ENCODE results near the gene RAPGEF4. TPM values are rescaled to one million over a fixed set of nuclear protein-coding genes. Genes with fewer than 3 reads are reported as not detected.
"Not testable (repeated sequence)": the region's sequence is repeated elsewhere in the genome, so short reads cannot be mapped to it uniquely, and the experiment has no call there.

RAPGEF4 gene
- total RNA-seq, 6 experiments from 2014 or later: 9.5 to 18.4 (median 14.7) TPM

- ATAC-seq (no peak), DNase-seq (no peak)
- intact Hi-C loops (cut with DNase I): no loop called here
- 76% methylated on average over 3 of the region's 3 CpGs for WGBS (ENCODE audit: insufficient coverage, low coverage, low lambda C conversion rate, missing lambda C conversion rate)
- no peaks in the 10 kb centered on the region for H3K27me3 ChIP-seq
- no peak overlapping the region for H3K4me3 ChIP-seq
- no peaks in the 10 kb centered on the region for H3K36me3 ChIP-seq
- no peaks in the 10 kb centered on the region for H3K9me3 ChIP-seq
- H3K27ac ChIP-seq: no peak overlapping the region
- TF ChIP-seq CTCF (IDR thresholded peaks at IDR 0.05) (no peak), POLR2A (IDR thresholded peaks at IDR 0.05) (no peak)
- peaks cover 0 to 39% (median 2%) of the 10 kb centered on the region in 4 donors for H3K4me1 ChIP-seq
These were observed 357.3 kb downstream of the RAPGEF4 start for GRCh38 chr2:173092844-173093402.

- H3K9me3 ChIP-seq; DNase-seq; H3K27ac ChIP-seq; H3K36me3 ChIP-seq; ATAC-seq; H3K27me3 ChIP-seq; intact Hi-C loops (cut with DNase I); H3K4me3 ChIP-seq: not testable (repeated sequence)
- WGBS (ENCODE audit: insufficient coverage, low coverage, low lambda C conversion rate, missing lambda C conversion rate): 75% methylated on average over 1 of the region's 2 CpGs
- H3K4me1 ChIP-seq: peaks cover 0 to 32% (median 2%) of the 10 kb centered on the region in 4 donors
These were observed 358.0 kb downstream of the RAPGEF4 start for GRCh38 chr2:173093617-173094016.

GRCh38 chr2:173094731-173095130 is 359.1 kb downstream of the RAPGEF4 start:
- no peaks in the 10 kb centered on the region for H3K36me3 ChIP-seq
- WGBS (ENCODE audit: insufficient coverage, low coverage, low lambda C conversion rate, missing lambda C conversion rate): 39% methylated on average over 1 of the region's 1 CpG
- H3K4me1 ChIP-seq: peaks cover 0 to 32% (median 2%) of the 10 kb centered on the region in 4 donors
- DNase-seq: no peak
- TF ChIP-seq POLR2A (IDR thresholded peaks at IDR 0.05): no peak
- no peak for TF ChIP-seq CTCF (IDR thresholded peaks at IDR 0.05)
- intact Hi-C loops (cut with DNase I): no loop called here
- peak; percentile 41 to 74 (median 48) for ATAC-seq
- no peak overlapping the region for H3K4me3 ChIP-seq
- H3K27me3 ChIP-seq: no peaks in the 10 kb centered on the region
- H3K27ac ChIP-seq: peak overlapping the region; percentile 37 to 39 (median 37)
- no peaks in the 10 kb centered on the region for H3K9me3 ChIP-seq

GRCh38 chr2:173095356-173095755 is 359.7 kb downstream of the RAPGEF4 start:
- DNase-seq (no peak), ATAC-seq (no peak)
- Histone ChIP-seq H3K9me3 (no peaks in the 10 kb centered on the region), H3K4me3 (no peak overlapping the region), H3K27ac (peak overlapping the region; percentile 37 to 39 (median 37)), H3K27me3 (no peaks in the 10 kb centered on the region), H3K36me3 (no peaks in the 10 kb centered on the region), H3K4me1 (peaks cover 0 to 31% (median 2%) of the 10 kb centered on the region in 4 donors)
- TF ChIP-seq POLR2A (IDR thresholded peaks at IDR 0.05) (no peak), CTCF (IDR thresholded peaks at IDR 0.05) (no peak)
- intact Hi-C loops (cut with DNase I): no loop called here
- WGBS (ENCODE audit: insufficient coverage, low coverage, low lambda C conversion rate, missing lambda C conversion rate): 94% methylated on average over 1 of the region's 1 CpG

- WGBS (ENCODE audit: insufficient coverage, low coverage, low lambda C conversion rate, missing lambda C conversion rate): 81% methylated on average over 2 of the region's 2 CpGs
These were observed 363.6 kb downstream of the RAPGEF4 start for GRCh38 chr2:173099271-173099670.

More at GRCh38 chr2:173099271-173099670, 363.6 kb downstream of the RAPGEF4 start:
- H3K27me3 ChIP-seq: no peaks in the 10 kb centered on the region
- H3K36me3 ChIP-seq: no peaks in the 10 kb centered on the region
- intact Hi-C loops (cut with DNase I): no loop called here
- DNase-seq (no peak), ATAC-seq (no peak)
- no peak for TF ChIP-seq CTCF (IDR thresholded peaks at IDR 0.05)
- no peak for TF ChIP-seq POLR2A (IDR thresholded peaks at IDR 0.05)
- no peak overlapping the region for H3K4me3 ChIP-seq
- peaks cover 0 to 23% (median 4%) of the 10 kb centered on the region in 4 donors for H3K4me1 ChIP-seq
- no peak overlapping the region for H3K27ac ChIP-seq
- no peaks in the 10 kb centered on the region for H3K9me3 ChIP-seq
